ENCODE data around the gene EFCAB14.

- TF ChIP-seq CTCF (IDR thresholded peaks at IDR 0.05; ENCODE audit: insufficient read depth, low read depth, low read length) (no peak), EZH2 (IDR thresholded peaks at IDR 0.05; ENCODE audit: insufficient read depth, low read length) (no peak)
These were observed 35.1 kb upstream of the EFCAB14 start for GRCh38 chr1:46753985-46754384.
